ENCODE results near the gene GALNT3. TPM values are rescaled to one million over a fixed set of nuclear protein-coding genes. Genes with fewer than 3 reads are reported as not detected.

The GALNT3 gene
- total RNA-seq, 1 experiment from 2014 or later = 0.10 TPM

GRCh38 chr2:165716091-165716490 lies 78.0 kb downstream of the GALNT3 start:
- TF ChIP-seq, protein P1, sequence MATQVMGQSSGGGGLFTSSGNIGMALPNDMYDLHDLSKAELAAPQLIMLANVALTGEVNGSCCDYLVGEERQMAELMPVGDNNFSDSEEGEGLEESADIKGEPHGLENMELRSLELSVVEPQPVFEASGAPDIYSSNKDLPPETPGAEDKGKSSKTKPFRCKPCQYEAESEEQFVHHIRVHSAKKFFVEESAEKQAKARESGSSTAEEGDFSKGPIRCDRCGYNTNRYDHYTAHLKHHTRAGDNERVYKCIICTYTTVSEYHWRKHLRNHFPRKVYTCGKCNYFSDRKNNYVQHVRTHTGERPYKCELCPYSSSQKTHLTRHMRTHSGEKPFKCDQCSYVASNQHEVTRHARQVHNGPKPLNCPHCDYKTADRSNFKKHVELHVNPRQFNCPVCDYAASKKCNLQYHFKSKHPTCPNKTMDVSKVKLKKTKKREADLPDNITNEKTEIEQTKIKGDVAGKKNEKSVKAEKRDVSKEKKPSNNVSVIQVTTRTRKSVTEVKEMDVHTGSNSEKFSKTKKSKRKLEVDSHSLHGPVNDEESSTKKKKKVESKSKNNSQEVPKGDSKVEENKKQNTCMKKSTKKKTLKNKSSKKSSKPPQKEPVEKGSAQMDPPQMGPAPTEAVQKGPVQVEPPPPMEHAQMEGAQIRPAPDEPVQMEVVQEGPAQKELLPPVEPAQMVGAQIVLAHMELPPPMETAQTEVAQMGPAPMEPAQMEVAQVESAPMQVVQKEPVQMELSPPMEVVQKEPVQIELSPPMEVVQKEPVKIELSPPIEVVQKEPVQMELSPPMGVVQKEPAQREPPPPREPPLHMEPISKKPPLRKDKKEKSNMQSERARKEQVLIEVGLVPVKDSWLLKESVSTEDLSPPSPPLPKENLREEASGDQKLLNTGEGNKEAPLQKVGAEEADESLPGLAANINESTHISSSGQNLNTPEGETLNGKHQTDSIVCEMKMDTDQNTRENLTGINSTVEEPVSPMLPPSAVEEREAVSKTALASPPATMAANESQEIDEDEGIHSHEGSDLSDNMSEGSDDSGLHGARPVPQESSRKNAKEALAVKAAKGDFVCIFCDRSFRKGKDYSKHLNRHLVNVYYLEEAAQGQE (IDR thresholded peaks at IDR 0.05; ENCODE audit: insufficient read depth in 1 of 2, low read depth in 2 of 2, low read length in 1 of 2) = no peak
- TF ChIP-seq SIN3A (IDR thresholded peaks at IDR 0.05; ENCODE audit: borderline replicate concordance, insufficient read depth, low read depth, low read length) (no peak), POLR2AphosphoS5 (IDR thresholded peaks at IDR 0.05; ENCODE audit: low read depth, low read length) (no peak), TCF7L2 (IDR thresholded peaks at IDR 0.05; ENCODE audit: low read depth, low read length) (no peak)
- TF ChIP-seq, protein P2, sequence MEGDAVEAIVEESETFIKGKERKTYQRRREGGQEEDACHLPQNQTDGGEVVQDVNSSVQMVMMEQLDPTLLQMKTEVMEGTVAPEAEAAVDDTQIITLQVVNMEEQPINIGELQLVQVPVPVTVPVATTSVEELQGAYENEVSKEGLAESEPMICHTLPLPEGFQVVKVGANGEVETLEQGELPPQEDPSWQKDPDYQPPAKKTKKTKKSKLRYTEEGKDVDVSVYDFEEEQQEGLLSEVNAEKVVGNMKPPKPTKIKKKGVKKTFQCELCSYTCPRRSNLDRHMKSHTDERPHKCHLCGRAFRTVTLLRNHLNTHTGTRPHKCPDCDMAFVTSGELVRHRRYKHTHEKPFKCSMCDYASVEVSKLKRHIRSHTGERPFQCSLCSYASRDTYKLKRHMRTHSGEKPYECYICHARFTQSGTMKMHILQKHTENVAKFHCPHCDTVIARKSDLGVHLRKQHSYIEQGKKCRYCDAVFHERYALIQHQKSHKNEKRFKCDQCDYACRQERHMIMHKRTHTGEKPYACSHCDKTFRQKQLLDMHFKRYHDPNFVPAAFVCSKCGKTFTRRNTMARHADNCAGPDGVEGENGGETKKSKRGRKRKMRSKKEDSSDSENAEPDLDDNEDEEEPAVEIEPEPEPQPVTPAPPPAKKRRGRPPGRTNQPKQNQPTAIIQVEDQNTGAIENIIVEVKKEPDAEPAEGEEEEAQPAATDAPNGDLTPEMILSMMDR (IDR thresholded peaks at IDR 0.05) = no peak
- Histone ChIP-seq H3K4me3 (ENCODE audit: low read depth in 2 of 2, low read length in 2 of 2) (no peak overlapping the region), H3K27me3 (ENCODE audit: control insufficient read depth, insufficient read depth, low read length) (no peaks in the 10 kb centered on the region), H3K4me1 (ENCODE audit: control insufficient read depth, insufficient read depth, low read length) (no peaks in the 10 kb centered on the region), H3K27ac (ENCODE audit: low read length) (no peak overlapping the region), H3K36me3 (ENCODE audit: control insufficient read depth, insufficient read depth, low read length) (no peaks in the 10 kb centered on the region), H3K9me3 (ENCODE audit: control insufficient read depth, insufficient read depth, low read depth, low read length) (no peaks in the 10 kb centered on the region)
- ChIA-PET POLR2A (no interaction called here), CTCF (no interaction called here)
- ATAC-seq (no peak), DNase-seq (ENCODE audit: low read depth, low spot score) (no peak)
- intact Hi-C loops (cut with micrococcal nuclease; ENCODE audit: unreplicated experiment) (no loop called here), in situ Hi-C loops (cut with HindIII; ENCODE audit: low pct_unique_long_range_greater_than_20kb, low sequenced_read_pairs) (no loop called here)
- BruUV-seq (replicated peaks) = no TSS peak

DNA sequence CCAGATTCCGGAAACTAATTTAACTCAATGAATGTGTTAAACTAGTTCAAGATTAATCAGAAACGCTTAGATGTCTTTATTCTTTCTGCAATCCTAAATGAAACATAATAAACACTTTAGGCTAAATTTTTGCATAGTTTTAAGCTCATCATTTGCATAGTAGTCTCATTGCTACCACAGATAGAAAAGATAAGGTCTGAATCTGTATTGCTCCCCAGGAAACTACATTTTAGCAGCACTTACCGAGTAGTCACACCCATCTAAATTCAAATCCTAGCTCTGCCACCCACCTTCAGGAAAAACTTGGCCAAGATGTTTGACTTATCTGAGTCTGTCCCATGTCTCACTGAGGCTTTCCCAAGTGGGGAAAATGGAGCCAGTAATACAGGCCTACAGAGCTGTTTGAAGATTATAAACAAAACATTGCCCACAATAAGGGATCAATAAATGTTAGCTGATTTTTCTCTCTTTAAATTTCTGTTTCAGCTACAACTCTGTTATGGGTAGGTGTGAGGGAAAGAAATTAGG lies 87.0 kb downstream of the GALNT3 start:
- Histone ChIP-seq H3K4me1 (ENCODE audit: control insufficient read depth, insufficient read depth, low read length) (no peaks in the 10 kb centered on the region), H3K36me3 (ENCODE audit: control insufficient read depth, insufficient read depth, low read length) (no peaks in the 10 kb centered on the region), H3K4me3 (ENCODE audit: low read depth in 2 of 2, low read length in 2 of 2) (no peak overlapping the region), H3K27ac (ENCODE audit: low read length) (no peak overlapping the region), H3K27me3 (ENCODE audit: control insufficient read depth, insufficient read depth, low read length) (no peaks in the 10 kb centered on the region), H3K9me3 (ENCODE audit: control insufficient read depth, insufficient read depth, low read depth, low read length) (no peaks in the 10 kb centered on the region)
- POLR2A ChIA-PET = no interaction called here
- ATAC-seq (no peak), DNase-seq (ENCODE audit: low read depth, low spot score) (no peak)
- in situ Hi-C loops (cut with HindIII; ENCODE audit: low pct_unique_long_range_greater_than_20kb, low sequenced_read_pairs) (no loop called here), intact Hi-C loops (cut with micrococcal nuclease; ENCODE audit: unreplicated experiment) (no loop called here)
- no peak for TF ChIP-seq POLR2AphosphoS5 (IDR thresholded peaks at IDR 0.05; ENCODE audit: low read depth, low read length)
- TF ChIP-seq TCF7L2 (IDR thresholded peaks at IDR 0.05; ENCODE audit: low read depth, low read length) = no peak
- TF ChIP-seq, protein P1 (IDR thresholded peaks at IDR 0.05; ENCODE audit: insufficient read depth in 1 of 2, low read depth in 2 of 2, low read length in 1 of 2) = no peak
- TF ChIP-seq, protein P2 (IDR thresholded peaks at IDR 0.05) = no peak
- TF ChIP-seq SIN3A (IDR thresholded peaks at IDR 0.05; ENCODE audit: borderline replicate concordance, insufficient read depth, low read depth, low read length) = no peak
- no TSS peak for BruUV-seq (replicated peaks)
- CTCF ChIA-PET = no interaction called here

All from Panc1 (cell line).